HepG2 (cell line): ENCODE results near the gene ARRDC1. TPM values are rescaled to one million over a fixed set of nuclear protein-coding genes. Genes with fewer than 3 reads are reported as not detected.
A peak's percentile ranks its signal among the peaks of the same experiment; 100 is the strongest.

ENCODE experiments used
- ATAC-seq: fragments of 200-7000 bp; cut with Tn5 transposase; 3 replicates; pipeline ENCODE4 v1.9.1; 2020; ENCODE audit warnings: mild to moderate bottlenecking, moderate library complexity
- BruUV-seq: library from RNA; stranded (reverse); fragments of 400-500 nt; replicated peaks from 2 replicates; lab custom pipeline; 2021; lab: Mats Ljungman, UMichigan
- CTCF ChIA-PET: fragments of 300-600 bp; formaldehyde crosslinking; extraction: SDS; loops from one replicate; lab custom pipeline; 2021; ENCODE audit warnings: low total read pairs, inconsistent platforms, low intra/inter-chr PET ratio; lab: Yijun Ruan, JAX
- POLR2A ChIA-PET: fragments of 350-600 bp; sonication (Branson Sonifier 250); formaldehyde crosslinking; loops from one replicate; lab custom pipeline; 2020; ENCODE audit warnings: antibody characterized with exemption, inconsistent platforms; lab: Yijun Ruan, JAX
- DNase-seq: peaks from one replicate; pipeline ENCODE4 v3.0.0-alpha.2; 2015; ENCODE audit warnings: low spot score
- FAIRE-seq: peaks from 3 replicates; lab custom pipeline; 2011; peaks lifted over from hg19 to GRCh38; lab: Jason Lieb, UNC
- H2AFZ ChIP-seq: one replicate; pipeline ENCODE4 v1.6.1; 2011; ENCODE audit warnings: low read length, inconsistent platforms
- H3K27ac ChIP-seq: fragments of 300-600 bp; 3 replicates; pipeline ENCODE4 v1.8.0; 2011; ENCODE audit warnings: mixed run types, mild to moderate bottlenecking, mixed read lengths, low read length, inconsistent platforms; ENCODE audit not compliant: insufficient read depth; ENCODE audit errors: extremely low read length
- H3K27me3 ChIP-seq, 2 experiments: fragments of 200-600 bp in 1 of 2; 2 replicates in 1 of 2; 3 replicates in 1 of 2; pipeline versions ENCODE4 v1.6.0 to v1.8.0; 2011; ENCODE audit warnings: low read length in 2 of 2, mild to moderate bottlenecking in 2 of 2, moderate library complexity in 2 of 2, inconsistent platforms in 1 of 2; ENCODE audit not compliant: insufficient read depth in 2 of 2, control insufficient read depth in 1 of 2
- H3K36me3 ChIP-seq, 2 experiments: fragments of 200-600 bp in 1 of 2; replicated peaks in 1 of 2; 2 replicates in 1 of 2; 3 replicates in 1 of 2; pipeline versions ENCODE4 v1.5.1 to v1.8.0; 2011; ENCODE audit warnings: low read length in 2 of 2, inconsistent platforms in 1 of 2; ENCODE audit not compliant: insufficient read depth in 2 of 2, control insufficient read depth in 1 of 2
- H3K4me1 ChIP-seq: 2 replicates; pipeline ENCODE4 v1.5.1; 2012; ENCODE audit warnings: low read length, inconsistent platforms; ENCODE audit not compliant: insufficient read depth
- H3K4me2 ChIP-seq: 2 replicates; pipeline ENCODE4 v1.6.0; 2011; ENCODE audit warnings: low read depth, low read length, inconsistent platforms
- H3K4me3 ChIP-seq, 3 experiments: fragments of 200-600 bp in 1 of 3; sonication (generic), shearing (Covaris generic) in 1 of 3; replicated peaks in 1 of 3; 2 replicates each; pipeline ENCODE4 v1.5.1; 2011 to 2016; ENCODE audit warnings: low read length in 3 of 3, inconsistent platforms in 2 of 3, low read depth in 2 of 3, mild to moderate bottlenecking in 2 of 3, control low read depth in 1 of 3, mixed read lengths in 1 of 3; ENCODE audit not compliant: insufficient read depth in 1 of 3
- H3K79me2 ChIP-seq: one replicate; pipeline ENCODE4 v1.6.1; 2011; ENCODE audit warnings: low read length, inconsistent platforms; ENCODE audit not compliant: insufficient read depth
- H3K9ac ChIP-seq: 2 replicates; pipeline ENCODE4 v1.6.0; 2011; ENCODE audit warnings: mild to moderate bottlenecking, low read depth, low read length, inconsistent platforms; ENCODE audit not compliant: insufficient read depth
- H3K9me3 ChIP-seq: 2 replicates; pipeline ENCODE4 v1.5.1; 2012; ENCODE audit warnings: mild to moderate bottlenecking, low read length
- H4K20me1 ChIP-seq: 2 replicates; pipeline ENCODE4 v1.6.0; 2011; ENCODE audit warnings: inconsistent platforms, mild to moderate bottlenecking, low read length, moderate library complexity; ENCODE audit not compliant: insufficient read depth
- ARNT2 ChIP-seq: sonication (generic); formaldehyde crosslinking; IDR thresholded peaks from 2 replicates; pipeline ENCODE4 v1.8.0; 2022; ENCODE audit warnings: mild to moderate bottlenecking, low read depth, missing genetic modification reagents, moderate library complexity
- HDAC1 ChIP-seq: sonication (generic); formaldehyde crosslinking; IDR thresholded peaks from 2 replicates; pipeline ENCODE4 v1.5.1; 2020; ENCODE audit warnings: mild to moderate bottlenecking, missing genetic modification reagents
- HOXA3 ChIP-seq: sonication (generic); formaldehyde crosslinking; IDR thresholded peaks from 2 replicates; pipeline ENCODE4 v1.5.0; 2020; ENCODE audit warnings: missing genetic modification reagents
- MTA1 ChIP-seq: sonication (generic); formaldehyde crosslinking; IDR thresholded peaks from 2 replicates; pipeline ENCODE4 v1.4.0; 2020; ENCODE audit warnings: missing genetic modification reagents, mild to moderate bottlenecking, borderline replicate concordance
- RARA ChIP-seq: IDR thresholded peaks from 2 replicates; pipeline ENCODE4 v1.6.1; 2016; ENCODE audit warnings: missing genetic modification reagents, missing compliant biosample characterization
- SALL1 ChIP-seq: sonication (generic); formaldehyde crosslinking; IDR thresholded peaks from 2 replicates; pipeline ENCODE4 v1.8.0; 2022; ENCODE audit warnings: mild to moderate bottlenecking, missing genetic modification reagents
- SP2 ChIP-seq: sonication (generic); formaldehyde crosslinking; IDR thresholded peaks from 2 replicates; pipeline ENCODE4 v1.5.1; 2020; ENCODE audit warnings: mild to moderate bottlenecking, missing genetic modification reagents
- ZNF263 ChIP-seq: sonication (generic); formaldehyde crosslinking; IDR thresholded peaks from 2 replicates; pipeline ENCODE4 v1.4.0; 2020; ENCODE audit warnings: missing genetic modification reagents
- ZNF274 ChIP-seq: sonication (generic); formaldehyde crosslinking; IDR thresholded peaks from 2 replicates; pipeline ENCODE4 v1.5.1; 2020; ENCODE audit warnings: mild to moderate bottlenecking, missing genetic modification reagents
- ZNF589 ChIP-seq: sonication (generic); formaldehyde crosslinking; conservative IDR thresholded peaks from 2 replicates; pipeline ENCODE4 v1.8.0; 2022; ENCODE audit warnings: mild to moderate bottlenecking, moderate library complexity, missing genetic modification reagents
- ZNF776 ChIP-seq: sonication (generic); formaldehyde crosslinking; IDR thresholded peaks from 2 replicates; pipeline ENCODE4 v1.4.0; 2020; ENCODE audit warnings: mild to moderate bottlenecking, missing genetic modification reagents
- ZNF780A ChIP-seq: sonication (generic); formaldehyde crosslinking; IDR thresholded peaks from 2 replicates; pipeline ENCODE4 v1.8.0; 2022; ENCODE audit warnings: mild to moderate bottlenecking, missing genetic modification reagents, moderate library complexity
- WGBS: methylation state at CpG from one replicate; pipeline ENCODE4 v1.1.6; 2017; ENCODE audit warnings: low lambda C conversion rate; 5-methylcytosine and 5-hydroxymethylcytosine counted together
- in situ Hi-C: cut with HindIII; loops from 2 replicates; pipeline ENCODE4 v1.10.0; 2017; ENCODE audit warnings: low pct_unique_long_range_greater_than_20kb; ENCODE audit not compliant: extremely low pct_ligation_motif_present
- intact Hi-C: fragments of 100-400 bp; cut with micrococcal nuclease; formaldehyde crosslinking; loops from one replicate; pipeline ENCODE4 v1.10.0; 2022; ENCODE audit not compliant: unreplicated experiment
- polyA plus RNA-seq, 8 experiments: library from polyadenylated mRNA; depleted of rRNA in 3 of 8; stranded (reverse) in 7 of 8; unstranded in 1 of 8; fragments of >200 nt; fragmentation: Illumina TruSeq in 4 of 8; extraction: Trizol in 4 of 8; gene quantifications; 2 replicates each; pipeline versions ENCODE4 v1.2.1 to v1.2.3, GENCODE V29; 2011 to 2016; ENCODE audit warnings: low read depth in 4 of 8, missing spikeins in 1 of 8, mixed read lengths in 1 of 8; ENCODE audit not compliant: insufficient read depth in 1 of 8
- total RNA-seq, 5 experiments: library from RNA; depleted of rRNA; stranded (reverse); fragments of >200 nt; fragmentation: Illumina TruSeq; extraction: Trizol; gene quantifications; 2 replicates each; pipeline ENCODE4 v1.2.3, GENCODE V29; 2016; ENCODE audit warnings: low read depth in 1 of 5
- TF ChIP-seq, protein P1 (sequence below): sonication (generic); formaldehyde crosslinking; IDR thresholded peaks from 2 replicates; pipeline ENCODE4 v1.5.1; 2020; ENCODE audit warnings: mild to moderate bottlenecking, missing genetic modification reagents
- TF ChIP-seq, protein P2 (sequence below): sonication (generic); formaldehyde crosslinking; IDR thresholded peaks from 2 replicates; pipeline ENCODE4 v1.4.0; 2020; ENCODE audit warnings: mild to moderate bottlenecking, low read depth, missing genetic modification reagents
- TF ChIP-seq, protein P3 (sequence below): sonication (generic); formaldehyde crosslinking; IDR thresholded peaks from 2 replicates; pipeline ENCODE4 v1.9.0; 2022; ENCODE audit warnings: missing genetic modification reagents, mild to moderate bottlenecking, borderline replicate concordance

Gene ARRDC1
- total and polyA plus RNA-seq, 2 of the 13 experiments (the other 11 are each of a cell fraction or from before 2014, with no cell fraction given) = 21.7 to 44.4 TPM

DNA sequence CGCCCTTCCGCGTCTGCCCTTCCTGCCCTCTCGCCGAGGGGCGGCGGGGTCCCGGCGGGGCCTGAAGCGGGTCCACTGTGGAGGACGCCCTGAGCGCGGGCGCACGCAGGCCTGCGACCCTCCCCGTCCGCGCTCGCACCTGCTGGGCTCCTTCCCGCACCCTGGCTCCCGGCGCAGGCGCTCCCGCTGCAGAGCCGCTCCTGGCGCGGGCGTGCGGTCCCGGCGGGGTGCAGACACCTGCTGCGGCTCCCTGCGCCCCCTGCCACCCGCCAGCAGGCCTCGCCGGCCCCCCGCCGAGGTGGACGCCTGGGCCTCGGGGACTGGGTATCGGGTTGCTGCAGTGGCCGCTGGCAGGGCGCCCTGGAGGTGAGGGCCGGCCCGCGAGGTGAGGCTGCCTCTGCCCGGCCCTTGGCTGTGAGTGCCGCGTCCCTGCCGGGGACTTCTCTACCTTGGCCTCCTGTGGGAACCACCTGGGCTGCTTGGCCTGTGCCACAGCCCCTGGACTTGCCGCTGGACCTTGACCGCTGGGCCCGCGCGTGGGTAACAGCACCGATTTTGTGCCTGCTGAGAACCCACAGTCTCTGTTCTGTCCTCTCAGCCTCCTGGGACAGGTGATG, 627 bp downstream of the ARRDC1 start (continued):
- TF ChIP-seq, protein P1, sequence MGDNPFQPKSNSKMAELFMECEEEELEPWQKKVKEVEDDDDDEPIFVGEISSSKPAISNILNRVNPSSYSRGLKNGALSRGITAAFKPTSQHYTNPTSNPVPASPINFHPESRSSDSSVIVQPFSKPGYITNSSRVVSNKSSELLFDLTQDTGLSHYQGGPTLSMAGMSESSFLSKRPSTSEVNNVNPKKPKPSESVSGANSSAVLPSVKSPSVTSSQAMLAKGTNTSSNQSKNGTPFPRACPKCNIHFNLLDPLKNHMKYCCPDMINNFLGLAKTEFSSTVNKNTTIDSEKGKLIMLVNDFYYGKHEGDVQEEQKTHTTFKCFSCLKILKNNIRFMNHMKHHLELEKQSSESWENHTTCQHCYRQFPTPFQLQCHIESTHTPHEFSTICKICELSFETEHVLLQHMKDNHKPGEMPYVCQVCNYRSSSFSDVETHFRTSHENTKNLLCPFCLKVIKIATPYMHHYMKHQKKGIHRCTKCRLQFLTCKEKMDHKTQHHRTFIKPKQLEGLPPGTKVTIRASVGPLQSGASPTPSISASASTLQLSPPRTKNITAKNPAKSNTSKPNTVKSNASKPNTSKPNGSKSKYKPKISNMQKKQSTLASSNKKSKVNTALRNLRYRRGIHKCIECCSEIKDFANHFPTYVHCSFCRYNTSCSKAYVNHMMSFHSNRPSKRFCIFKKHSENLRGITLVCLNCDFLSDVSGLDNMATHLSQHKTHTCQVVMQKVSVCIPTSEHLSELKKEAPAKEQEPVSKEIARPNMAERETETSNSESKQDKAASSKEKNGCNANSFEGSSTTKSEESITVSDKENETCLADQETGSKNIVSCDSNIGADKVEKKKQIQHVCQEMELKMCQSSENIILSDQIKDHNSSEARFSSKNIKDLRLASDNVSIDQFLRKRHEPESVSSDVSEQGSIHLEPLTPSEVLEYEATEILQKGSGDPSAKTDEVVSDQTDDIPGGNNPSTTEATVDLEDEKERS (CRISPR knock-in tag) = no peak
- TF ChIP-seq ZNF776 = 0 out of 2 replicates have a peak, but pooled peaks have one; percentile 21
- TF ChIP-seq, all 625 proteins: peak for 43

DNA sequence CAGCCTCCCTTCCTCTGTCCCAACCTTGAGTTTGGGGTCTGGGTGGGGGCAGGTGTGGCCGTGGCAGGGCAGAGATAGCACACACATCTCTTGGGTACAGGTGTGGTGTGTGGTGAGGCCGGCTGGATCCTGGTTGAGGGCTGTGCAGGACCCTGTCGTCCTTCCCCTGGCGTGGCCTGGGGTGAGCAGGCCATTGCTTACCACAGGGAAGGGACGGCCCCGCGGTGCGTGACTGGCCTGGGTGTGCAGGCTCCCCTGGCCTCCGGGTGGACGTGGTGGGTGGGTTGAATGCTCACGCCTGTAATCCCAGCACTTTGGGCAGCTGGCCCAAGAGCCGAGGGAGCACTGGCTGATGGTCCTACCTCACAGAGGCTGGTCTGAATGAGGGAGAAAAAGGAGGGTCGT, 1.2 kb downstream of the ARRDC1 start:
- 5% methylated on average over 4 of the region's 13 CpGs for WGBS
- ChIA-PET CTCF (no interaction called here), POLR2A (interaction anchor here (0.7 to 2.7 kb wide), 2 partner anchors 12 to 30 kb away, joined by 3 to 18 read pairs; partner anchors contain the start of gene EHMT1)
- no peak overlapping the region for H2AFZ ChIP-seq
- peaks cover 31% of the 10 kb centered on the region for H3K79me2 ChIP-seq
- H3K36me3 ChIP-seq = no peaks in the 10 kb centered on the region
- FAIRE-seq (no peak), DNase-seq (no peak), ATAC-seq (peak; percentile 31)
- peak overlapping the region; percentile 82 for H3K9ac ChIP-seq
- peak overlapping the region; percentile 100 for H3K4me2 ChIP-seq
- no peaks in the 10 kb centered on the region for H3K9me3 ChIP-seq
- peak overlapping the region; percentile 79 for H3K27ac ChIP-seq
- BruUV-seq = no TSS peak
- in situ Hi-C loops (no loop called here), intact Hi-C loops (loop anchor here (5.0 kb wide), 1 partner anchor 66 kb away; no protein-coding TSS in a partner anchor)
- peak overlapping the region; percentile 57 to 81 (median 77) for H3K4me3 ChIP-seq
- H3K4me1 ChIP-seq = peaks cover 64% of the 10 kb centered on the region
- H4K20me1 ChIP-seq = no peaks in the 10 kb centered on the region; the same call in 1 of the 2 replicates
- H3K27me3 ChIP-seq = peaks cover 1 to 10% of the 10 kb centered on the region in 2 experiments; a peak in 3 of 5 replicates
- TF ChIP-seq HOXA3 (CRISPR knock-in tag) (0 out of 2 replicates have a peak, but pooled peaks have one; percentile 3), ZNF274 (CRISPR knock-in tag) (no peak), ARNT2 (0 out of 2 replicates have a peak, but pooled peaks have one; percentile 6), SP2 (no peak), ZNF263 (peak; percentile 50; the same call in 1 of the 2 replicates), RARA (CRISPR knock-in tag) (no peak), MTA1 (CRISPR knock-in tag) (0 out of 2 replicates have a peak, but pooled peaks have one; percentile 5), ZNF780A (CRISPR knock-in tag) (peak; percentile 23; the same call in 1 of the 2 replicates), HDAC1 (CRISPR knock-in tag) (peak; percentile 7; the same call in 1 of the 2 replicates), SALL1 (CRISPR knock-in tag) (peak; percentile 14; the same call in 1 of the 2 replicates), ZNF589 (CRISPR knock-in tag) (0 out of 2 replicates have a peak, but pooled peaks have one; percentile 27)
- TF ChIP-seq, protein P2, sequence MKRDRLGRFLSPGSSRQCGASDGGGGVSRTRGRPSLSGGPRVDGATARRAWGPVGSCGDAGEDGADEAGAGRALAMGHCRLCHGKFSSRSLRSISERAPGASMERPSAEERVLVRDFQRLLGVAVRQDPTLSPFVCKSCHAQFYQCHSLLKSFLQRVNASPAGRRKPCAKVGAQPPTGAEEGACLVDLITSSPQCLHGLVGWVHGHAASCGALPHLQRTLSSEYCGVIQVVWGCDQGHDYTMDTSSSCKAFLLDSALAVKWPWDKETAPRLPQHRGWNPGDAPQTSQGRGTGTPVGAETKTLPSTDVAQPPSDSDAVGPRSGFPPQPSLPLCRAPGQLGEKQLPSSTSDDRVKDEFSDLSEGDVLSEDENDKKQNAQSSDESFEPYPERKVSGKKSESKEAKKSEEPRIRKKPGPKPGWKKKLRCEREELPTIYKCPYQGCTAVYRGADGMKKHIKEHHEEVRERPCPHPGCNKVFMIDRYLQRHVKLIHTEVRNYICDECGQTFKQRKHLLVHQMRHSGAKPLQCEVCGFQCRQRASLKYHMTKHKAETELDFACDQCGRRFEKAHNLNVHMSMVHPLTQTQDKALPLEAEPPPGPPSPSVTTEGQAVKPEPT (CRISPR knock-in tag) = no peak
- TF ChIP-seq, protein P3, sequence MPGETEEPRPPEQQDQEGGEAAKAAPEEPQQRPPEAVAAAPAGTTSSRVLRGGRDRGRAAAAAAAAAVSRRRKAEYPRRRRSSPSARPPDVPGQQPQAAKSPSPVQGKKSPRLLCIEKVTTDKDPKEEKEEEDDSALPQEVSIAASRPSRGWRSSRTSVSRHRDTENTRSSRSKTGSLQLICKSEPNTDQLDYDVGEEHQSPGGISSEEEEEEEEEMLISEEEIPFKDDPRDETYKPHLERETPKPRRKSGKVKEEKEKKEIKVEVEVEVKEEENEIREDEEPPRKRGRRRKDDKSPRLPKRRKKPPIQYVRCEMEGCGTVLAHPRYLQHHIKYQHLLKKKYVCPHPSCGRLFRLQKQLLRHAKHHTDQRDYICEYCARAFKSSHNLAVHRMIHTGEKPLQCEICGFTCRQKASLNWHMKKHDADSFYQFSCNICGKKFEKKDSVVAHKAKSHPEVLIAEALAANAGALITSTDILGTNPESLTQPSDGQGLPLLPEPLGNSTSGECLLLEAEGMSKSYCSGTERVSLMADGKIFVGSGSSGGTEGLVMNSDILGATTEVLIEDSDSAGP (CRISPR knock-in tag) = 0 out of 2 replicates have a peak, but pooled peaks have one; percentile 43
